GM12878 (cell line): ENCODE measurements around the gene PODXL2. TPM values are rescaled to one million over a fixed set of nuclear protein-coding genes. Genes with fewer than 3 reads are reported as not detected.

Source experiments
- BCLAF1 ChIP-seq: fragments of 450-650 bp; IDR thresholded peaks from 2 replicates; pipeline ENCODE4 v1.6.1; 2017; ENCODE audit warnings: antibody characterized with exemption, mild to moderate bottlenecking, moderate library complexity
- ETV6 ChIP-seq, 2 experiments: fragments of 450-650 bp in 1 of 2; IDR thresholded peaks in 1 of 2; conservative IDR thresholded peaks in 1 of 2; 2 replicates each; pipeline ENCODE4 v1.6.1; 2014; ENCODE audit warnings: antibody characterized with exemption in 1 of 2, borderline replicate concordance in 1 of 2, low read depth in 1 of 2, mild to moderate bottlenecking in 1 of 2, moderate library complexity in 1 of 2
- USF1 ChIP-seq: IDR thresholded peaks from 2 replicates; pipeline ENCODE4 v1.6.1; 2011; ENCODE audit warnings: borderline replicate concordance, low read depth, mild to moderate bottlenecking, moderate library complexity, mixed read lengths, low read length; ENCODE audit not compliant: insufficient read depth; ENCODE audit errors: extremely low read length
- polyA plus RNA-seq, 11 experiments: library from polyadenylated mRNA; depleted of rRNA in 4 of 11; unstranded in 6 of 11; stranded (reverse) in 5 of 11; fragments of >200 nt; fragmentation: Nextera tagmentation in 4 of 11; fragmentation: Illumina TruSeq in 1 of 11; extraction: Ambion mirVana in 4 of 11; extraction: Trizol in 1 of 11; gene quantifications; 1 replicate in 1 of 11; 2 replicates in 10 of 11; pipeline versions ENCODE4 v1.2.1 to v1.2.3, GENCODE V29; 2011 to 2016; ENCODE audit warnings: inconsistent platforms in 2 of 11, missing spikeins in 2 of 11, low read depth in 1 of 11
- total RNA-seq, 4 experiments: library from RNA; depleted of rRNA in 3 of 4; stranded (reverse); fragments of >200 nt in 3 of 4; fragmentation: Illumina TruSeq in 1 of 4; extraction: Trizol in 1 of 4; gene quantifications; 2 replicates each; pipeline versions ENCODE4 v1.2.1 to v1.2.3, GENCODE V29; 2013 to 2021
- TF ChIP-seq, protein P1 (sequence below): fragments of 450-650 bp; IDR thresholded peaks from 2 replicates; pipeline ENCODE4 v1.6.1; 2017; ENCODE audit warnings: low read depth, mild to moderate bottlenecking, moderate library complexity
- TF ChIP-seq, protein P2 (sequence below): fragments of 450-650 bp; IDR thresholded peaks from 2 replicates; pipeline ENCODE4 v1.6.1; 2017; ENCODE audit warnings: mild to moderate bottlenecking, moderate library complexity

The PODXL2 gene
- total and polyA plus RNA-seq, 10 of the 15 experiments (the other 5 are each of a cell fraction or from before 2014, with no cell fraction given), result 0.03 to 24.4 (median 13.6) TPM; not detected in 2

- TF ChIP-seq, protein P1, sequence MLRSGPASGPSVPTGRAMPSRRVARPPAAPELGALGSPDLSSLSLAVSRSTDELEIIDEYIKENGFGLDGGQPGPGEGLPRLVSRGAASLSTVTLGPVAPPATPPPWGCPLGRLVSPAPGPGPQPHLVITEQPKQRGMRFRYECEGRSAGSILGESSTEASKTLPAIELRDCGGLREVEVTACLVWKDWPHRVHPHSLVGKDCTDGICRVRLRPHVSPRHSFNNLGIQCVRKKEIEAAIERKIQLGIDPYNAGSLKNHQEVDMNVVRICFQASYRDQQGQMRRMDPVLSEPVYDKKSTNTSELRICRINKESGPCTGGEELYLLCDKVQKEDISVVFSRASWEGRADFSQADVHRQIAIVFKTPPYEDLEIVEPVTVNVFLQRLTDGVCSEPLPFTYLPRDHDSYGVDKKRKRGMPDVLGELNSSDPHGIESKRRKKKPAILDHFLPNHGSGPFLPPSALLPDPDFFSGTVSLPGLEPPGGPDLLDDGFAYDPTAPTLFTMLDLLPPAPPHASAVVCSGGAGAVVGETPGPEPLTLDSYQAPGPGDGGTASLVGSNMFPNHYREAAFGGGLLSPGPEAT, result no peak
- TF ChIP-seq ETV6 (conservative IDR thresholded peaks at IDR 0.05 in 1 of 2, IDR thresholded peaks at IDR 0.05 in 1 of 2; ENCODE audit: borderline replicate concordance in 1 of 2, low read depth in 1 of 2) (no peak), USF1 (no peak), BCLAF1 (no peak)
- TF ChIP-seq, protein P2, sequence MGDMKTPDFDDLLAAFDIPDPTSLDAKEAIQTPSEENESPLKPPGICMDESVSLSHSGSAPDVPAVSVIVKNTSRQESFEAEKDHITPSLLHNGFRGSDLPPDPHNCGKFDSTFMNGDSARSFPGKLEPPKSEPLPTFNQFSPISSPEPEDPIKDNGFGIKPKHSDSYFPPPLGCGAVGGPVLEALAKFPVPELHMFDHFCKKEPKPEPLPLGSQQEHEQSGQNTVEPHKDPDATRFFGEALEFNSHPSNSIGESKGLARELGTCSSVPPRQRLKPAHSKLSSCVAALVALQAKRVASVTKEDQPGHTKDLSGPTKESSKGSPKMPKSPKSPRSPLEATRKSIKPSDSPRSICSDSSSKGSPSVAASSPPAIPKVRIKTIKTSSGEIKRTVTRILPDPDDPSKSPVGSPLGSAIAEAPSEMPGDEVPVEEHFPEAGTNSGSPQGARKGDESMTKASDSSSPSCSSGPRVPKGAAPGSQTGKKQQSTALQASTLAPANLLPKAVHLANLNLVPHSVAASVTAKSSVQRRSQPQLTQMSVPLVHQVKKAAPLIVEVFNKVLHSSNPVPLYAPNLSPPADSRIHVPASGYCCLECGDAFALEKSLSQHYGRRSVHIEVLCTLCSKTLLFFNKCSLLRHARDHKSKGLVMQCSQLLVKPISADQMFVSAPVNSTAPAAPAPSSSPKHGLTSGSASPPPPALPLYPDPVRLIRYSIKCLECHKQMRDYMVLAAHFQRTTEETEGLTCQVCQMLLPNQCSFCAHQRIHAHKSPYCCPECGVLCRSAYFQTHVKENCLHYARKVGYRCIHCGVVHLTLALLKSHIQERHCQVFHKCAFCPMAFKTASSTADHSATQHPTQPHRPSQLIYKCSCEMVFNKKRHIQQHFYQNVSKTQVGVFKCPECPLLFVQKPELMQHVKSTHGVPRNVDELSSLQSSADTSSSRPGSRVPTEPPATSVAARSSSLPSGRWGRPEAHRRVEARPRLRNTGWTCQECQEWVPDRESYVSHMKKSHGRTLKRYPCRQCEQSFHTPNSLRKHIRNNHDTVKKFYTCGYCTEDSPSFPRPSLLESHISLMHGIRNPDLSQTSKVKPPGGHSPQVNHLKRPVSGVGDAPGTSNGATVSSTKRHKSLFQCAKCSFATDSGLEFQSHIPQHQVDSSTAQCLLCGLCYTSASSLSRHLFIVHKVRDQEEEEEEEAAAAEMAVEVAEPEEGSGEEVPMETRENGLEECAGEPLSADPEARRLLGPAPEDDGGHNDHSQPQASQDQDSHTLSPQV, result no peak
Observed at GRCh38 chr3:127716384-127716783, 87.4 kb downstream of the PODXL2 start (continued).
